ENCODE measurements around the gene FHAD1. TPM values are rescaled to one million over a fixed set of nuclear protein-coding genes. Genes with fewer than 3 reads are reported as not detected.

FHAD1 gene
- total RNA-seq, 1 donor from 2014 or later: not detected

DNA sequence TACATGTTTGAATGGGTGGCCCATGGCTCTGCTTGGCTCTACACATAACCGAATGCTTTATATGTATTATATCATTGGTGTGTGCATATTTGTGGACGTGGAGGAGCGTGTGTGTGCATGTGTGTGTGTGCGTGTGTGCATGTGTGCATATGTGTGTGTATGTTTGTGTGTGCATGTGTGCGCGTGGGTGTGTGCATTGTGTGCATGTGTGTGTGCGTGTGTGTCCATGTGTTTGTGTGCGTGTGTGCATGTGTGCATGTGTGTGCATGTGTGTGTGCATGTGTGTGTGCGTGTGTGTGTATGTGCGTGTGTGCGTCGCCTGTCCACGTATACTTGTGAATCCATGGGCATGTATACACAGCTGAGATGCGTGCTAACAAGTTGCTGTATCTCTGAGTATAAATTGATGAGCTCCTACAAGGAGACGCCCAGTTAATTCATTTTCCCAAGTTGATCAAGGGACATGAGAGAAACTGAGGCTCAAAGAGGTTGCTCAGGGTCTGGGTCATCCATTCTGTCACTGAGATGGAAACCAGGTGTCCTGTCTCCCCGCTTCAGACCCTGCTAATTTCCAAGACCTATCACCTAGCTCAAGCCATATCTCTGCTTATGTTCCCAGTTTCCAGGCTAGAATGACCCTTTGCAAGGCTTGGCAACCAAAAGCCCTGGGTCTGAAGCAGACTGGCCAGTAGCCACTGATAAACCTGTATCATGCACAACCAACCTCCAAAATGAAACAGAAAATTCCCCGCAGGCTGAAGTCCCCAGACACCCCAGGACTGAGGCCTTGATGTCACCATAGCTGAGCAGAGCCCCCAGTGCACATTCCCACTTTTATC is 188.4 kb downstream of the FHAD1 start:
- DNase-seq (ENCODE audit: extremely low spot score, unreplicated experiment): no peak
- Mint-ChIP-seq H3K9me3 (ENCODE audit: unreplicated experiment) (no peaks in the 10 kb centered on the region), H3K36me3 (ENCODE audit: unreplicated experiment) (no peaks in the 10 kb centered on the region), H3K27me3 (ENCODE audit: unreplicated experiment) (no peaks in the 10 kb centered on the region), H3K27ac (ENCODE audit: unreplicated experiment) (no peak overlapping the region), H3K4me3 (ENCODE audit: unreplicated experiment) (no peak overlapping the region), H3K4me1 (ENCODE audit: unreplicated experiment) (peaks cover 5% of the 10 kb centered on the region)
- TF ChIP-seq, protein P1, sequence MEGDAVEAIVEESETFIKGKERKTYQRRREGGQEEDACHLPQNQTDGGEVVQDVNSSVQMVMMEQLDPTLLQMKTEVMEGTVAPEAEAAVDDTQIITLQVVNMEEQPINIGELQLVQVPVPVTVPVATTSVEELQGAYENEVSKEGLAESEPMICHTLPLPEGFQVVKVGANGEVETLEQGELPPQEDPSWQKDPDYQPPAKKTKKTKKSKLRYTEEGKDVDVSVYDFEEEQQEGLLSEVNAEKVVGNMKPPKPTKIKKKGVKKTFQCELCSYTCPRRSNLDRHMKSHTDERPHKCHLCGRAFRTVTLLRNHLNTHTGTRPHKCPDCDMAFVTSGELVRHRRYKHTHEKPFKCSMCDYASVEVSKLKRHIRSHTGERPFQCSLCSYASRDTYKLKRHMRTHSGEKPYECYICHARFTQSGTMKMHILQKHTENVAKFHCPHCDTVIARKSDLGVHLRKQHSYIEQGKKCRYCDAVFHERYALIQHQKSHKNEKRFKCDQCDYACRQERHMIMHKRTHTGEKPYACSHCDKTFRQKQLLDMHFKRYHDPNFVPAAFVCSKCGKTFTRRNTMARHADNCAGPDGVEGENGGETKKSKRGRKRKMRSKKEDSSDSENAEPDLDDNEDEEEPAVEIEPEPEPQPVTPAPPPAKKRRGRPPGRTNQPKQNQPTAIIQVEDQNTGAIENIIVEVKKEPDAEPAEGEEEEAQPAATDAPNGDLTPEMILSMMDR (IDR thresholded peaks at IDR 0.05): no peak

DNA sequence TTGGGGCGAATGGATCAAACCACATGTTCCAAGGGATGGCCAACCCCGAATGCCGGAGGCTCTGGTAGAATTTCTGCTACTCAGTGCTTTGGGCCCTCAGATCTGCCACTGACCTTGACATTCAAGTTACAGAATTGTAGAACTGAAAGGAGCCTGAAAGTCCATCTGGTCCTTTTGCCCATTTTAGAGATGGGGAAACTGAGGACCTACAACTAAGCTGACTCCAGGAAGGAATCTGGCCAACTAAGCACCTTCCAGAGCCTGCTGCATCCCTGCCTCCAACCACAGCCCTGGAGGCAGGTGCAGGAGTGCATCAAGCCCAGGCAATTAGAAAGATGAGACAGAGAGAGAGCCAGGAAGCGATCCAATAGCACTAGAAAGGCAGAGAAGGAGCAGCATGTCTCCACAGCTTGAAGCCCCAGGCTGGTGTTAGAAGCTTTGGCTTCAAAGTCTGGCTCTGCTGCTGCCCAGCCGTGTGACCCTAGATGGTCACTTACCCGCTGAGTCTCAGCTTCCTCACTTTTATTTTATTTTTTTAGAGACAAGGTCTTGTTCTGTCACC is 189.9 kb downstream of the FHAD1 start:
- H3K27me3 Mint-ChIP-seq (ENCODE audit: unreplicated experiment): no peaks in the 10 kb centered on the region
- no peaks in the 10 kb centered on the region for H3K9me3 Mint-ChIP-seq (ENCODE audit: unreplicated experiment)
- no peak overlapping the region for H3K27ac Mint-ChIP-seq (ENCODE audit: unreplicated experiment)
- no peak overlapping the region for H3K4me3 Mint-ChIP-seq (ENCODE audit: unreplicated experiment)
- H3K36me3 Mint-ChIP-seq (ENCODE audit: unreplicated experiment): no peaks in the 10 kb centered on the region
- TF ChIP-seq, protein P1 (IDR thresholded peaks at IDR 0.05): no peak
- H3K4me1 Mint-ChIP-seq (ENCODE audit: unreplicated experiment): peaks cover 5% of the 10 kb centered on the region
- no peak for DNase-seq (ENCODE audit: extremely low spot score, unreplicated experiment)

DNA sequence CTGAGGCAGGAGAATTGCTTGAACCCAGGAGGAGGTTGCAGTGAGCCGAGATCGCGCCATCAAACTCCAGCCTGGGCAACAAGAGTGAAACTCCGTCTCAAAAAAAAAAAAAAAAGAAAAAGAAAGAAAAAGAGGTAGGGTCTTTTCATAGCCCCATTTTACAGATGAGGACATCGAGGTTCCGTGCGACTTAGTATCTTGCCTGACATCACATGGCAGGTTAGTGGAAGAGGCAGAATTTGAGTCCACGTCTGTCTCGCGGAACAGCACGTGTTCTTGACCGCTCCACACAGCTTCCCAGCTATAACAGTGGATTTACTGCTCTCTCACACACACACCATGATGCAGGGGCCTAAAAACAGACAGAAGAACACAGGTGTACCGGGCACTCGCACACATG is 192.3 kb downstream of the FHAD1 start:
- no peak overlapping the region for H3K27ac Mint-ChIP-seq (ENCODE audit: unreplicated experiment)
- no peaks in the 10 kb centered on the region for H3K36me3 Mint-ChIP-seq (ENCODE audit: unreplicated experiment)
- no peak overlapping the region for H3K4me3 Mint-ChIP-seq (ENCODE audit: unreplicated experiment)
- no peaks in the 10 kb centered on the region for H3K4me1 Mint-ChIP-seq (ENCODE audit: unreplicated experiment)
- no peak for DNase-seq (ENCODE audit: extremely low spot score, unreplicated experiment)
- no peaks in the 10 kb centered on the region for H3K27me3 Mint-ChIP-seq (ENCODE audit: unreplicated experiment)
- H3K9me3 Mint-ChIP-seq (ENCODE audit: unreplicated experiment): no peaks in the 10 kb centered on the region
- TF ChIP-seq, protein P1 (IDR thresholded peaks at IDR 0.05): no peak

DNA sequence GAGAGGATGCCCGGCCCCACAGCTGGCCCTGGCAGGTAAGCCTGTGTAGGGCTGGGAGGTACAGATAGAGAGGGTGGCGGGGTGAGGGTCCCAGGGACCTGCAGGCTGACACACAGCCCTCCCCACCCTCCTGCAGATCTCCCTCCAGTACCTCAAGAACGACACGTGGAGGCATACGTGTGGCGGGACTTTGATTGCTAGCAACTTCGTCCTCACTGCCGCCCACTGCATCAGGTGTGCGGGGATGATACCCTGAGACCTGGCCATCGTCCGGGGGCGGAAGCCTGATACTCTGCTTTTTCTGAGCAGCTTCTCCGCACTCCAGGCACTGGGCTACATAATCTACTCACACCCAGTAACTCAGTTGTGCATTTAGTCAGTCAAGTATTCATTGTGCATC is 193.3 kb downstream of the FHAD1 start:
- no peaks in the 10 kb centered on the region for H3K9me3 Mint-ChIP-seq (ENCODE audit: unreplicated experiment)
- DNase-seq (ENCODE audit: extremely low spot score, unreplicated experiment): no peak
- TF ChIP-seq, protein P1 (IDR thresholded peaks at IDR 0.05): no peak
- H3K27me3 Mint-ChIP-seq (ENCODE audit: unreplicated experiment): no peaks in the 10 kb centered on the region
- no peak overlapping the region for H3K4me3 Mint-ChIP-seq (ENCODE audit: unreplicated experiment)
- H3K36me3 Mint-ChIP-seq (ENCODE audit: unreplicated experiment): no peaks in the 10 kb centered on the region
- H3K27ac Mint-ChIP-seq (ENCODE audit: unreplicated experiment): no peak overlapping the region
- no peaks in the 10 kb centered on the region for H3K4me1 Mint-ChIP-seq (ENCODE audit: unreplicated experiment)

DNA sequence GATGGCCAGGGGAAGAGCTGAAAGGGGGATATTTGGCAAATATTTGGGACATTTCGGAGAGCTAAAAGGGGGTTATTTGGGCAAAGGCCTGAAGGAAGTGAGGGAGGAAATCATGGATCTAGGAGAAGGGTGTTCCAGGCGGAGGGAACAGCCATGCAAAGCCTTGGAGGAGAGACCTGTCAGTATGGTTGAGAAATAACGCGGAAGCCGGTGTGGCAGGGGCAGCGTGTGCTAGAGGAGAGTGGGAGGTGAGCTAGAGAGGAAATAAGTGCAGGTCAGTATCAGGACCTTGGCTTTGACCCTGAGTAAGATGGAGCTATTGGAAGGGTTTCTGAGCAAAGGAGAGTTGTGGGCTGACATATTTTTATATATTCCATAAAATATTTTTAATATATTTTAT is 194.2 kb downstream of the FHAD1 start:
- Mint-ChIP-seq H3K9me3 (ENCODE audit: unreplicated experiment) (no peaks in the 10 kb centered on the region), H3K4me1 (ENCODE audit: unreplicated experiment) (no peaks in the 10 kb centered on the region), H3K36me3 (ENCODE audit: unreplicated experiment) (no peaks in the 10 kb centered on the region), H3K4me3 (ENCODE audit: unreplicated experiment) (no peak overlapping the region), H3K27ac (ENCODE audit: unreplicated experiment) (no peak overlapping the region), H3K27me3 (ENCODE audit: unreplicated experiment) (peaks cover 5% of the 10 kb centered on the region)
- DNase-seq (ENCODE audit: extremely low spot score, unreplicated experiment): no peak
- TF ChIP-seq, protein P1 (IDR thresholded peaks at IDR 0.05): no peak
